HepG2 (cell line): ENCODE results near the gene TPI1. TPM values are rescaled to one million over a fixed set of nuclear protein-coding genes. Genes with fewer than 3 reads are reported as not detected.
A peak's percentile ranks its signal among the peaks of the same experiment; 100 is the strongest.

Source experiments
- CHCHD3 ChIP-seq: sonication (generic); formaldehyde crosslinking; IDR thresholded peaks from 2 replicates; pipeline ENCODE4 v1.8.0; 2022; ENCODE audit warnings: mild to moderate bottlenecking, missing genetic modification reagents, moderate library complexity
- DDIT3 ChIP-seq: sonication (generic); formaldehyde crosslinking; IDR thresholded peaks from 2 replicates; pipeline ENCODE4 v1.4.0; 2020; ENCODE audit warnings: mild to moderate bottlenecking, missing genetic modification reagents
- EED ChIP-seq: sonication (generic); formaldehyde crosslinking; IDR thresholded peaks from 2 replicates; pipeline ENCODE4 v1.5.0; 2020; ENCODE audit warnings: mild to moderate bottlenecking, missing genetic modification reagents
- KAT2B ChIP-seq: fragments of 150-350 bp; IDR thresholded peaks from 2 replicates; pipeline ENCODE4 v1.6.1; 2014; ENCODE audit warnings: low read depth, low read length, borderline replicate concordance
- KDM6A ChIP-seq: IDR thresholded peaks from 2 replicates; pipeline ENCODE4 v1.6.1; 2016; ENCODE audit warnings: low read depth
- NCOR1 ChIP-seq: fragments of 200-600 bp; sonication (generic); IDR thresholded peaks from 2 replicates; pipeline ENCODE4 v1.7.0; 2017; ENCODE audit warnings: antibody characterized with exemption, low read length, borderline replicate concordance
- ONECUT2 ChIP-seq: sonication (generic); formaldehyde crosslinking; IDR thresholded peaks from 2 replicates; pipeline ENCODE4 v1.4.0; 2020; ENCODE audit warnings: missing genetic modification reagents
- PREB ChIP-seq: sonication (generic); formaldehyde crosslinking; IDR thresholded peaks from 2 replicates; pipeline ENCODE4 v1.4.0; 2020; ENCODE audit warnings: missing genetic modification reagents
- PRPF4 ChIP-seq: fragments of 200-400 bp; formaldehyde crosslinking; IDR thresholded peaks from 2 replicates; pipeline ENCODE4 v1.6.1; 2016; ENCODE audit warnings: low read length, low read depth; ENCODE audit not compliant: poor library complexity, severe bottlenecking
- REL ChIP-seq: sonication (generic); formaldehyde crosslinking; conservative IDR thresholded peaks from 2 replicates; pipeline ENCODE4 v1.8.0; 2022; ENCODE audit warnings: mild to moderate bottlenecking, missing genetic modification reagents, moderate library complexity
- SALL2 ChIP-seq: sonication (generic); formaldehyde crosslinking; IDR thresholded peaks from 2 replicates; pipeline ENCODE4 v1.8.1; 2023; ENCODE audit warnings: mild to moderate bottlenecking, missing genetic modification reagents, inconsistent platforms
- SCMH1 ChIP-seq: sonication (generic); formaldehyde crosslinking; IDR thresholded peaks from 2 replicates; pipeline ENCODE4 v1.9.0; 2021; ENCODE audit warnings: missing genetic modification reagents, mild to moderate bottlenecking, borderline replicate concordance
- SIX1 ChIP-seq: sonication (generic); formaldehyde crosslinking; IDR thresholded peaks from 2 replicates; pipeline ENCODE4 v1.4.0; 2020; ENCODE audit warnings: missing genetic modification reagents, borderline replicate concordance
- TCF12 ChIP-seq, 2 experiments: fragments of 450-650 bp in 1 of 2; sonication (generic) in 1 of 2; formaldehyde crosslinking in 1 of 2; IDR thresholded peaks; 2 replicates each; pipeline versions ENCODE4 v1.6.1 to v1.8.0; 2017 to 2022; ENCODE audit warnings: antibody characterized with exemption in 1 of 2, mild to moderate bottlenecking in 1 of 2, missing genetic modification reagents in 1 of 2, moderate library complexity in 1 of 2
- THYN1 ChIP-seq: sonication (generic); formaldehyde crosslinking; IDR thresholded peaks from 2 replicates; pipeline ENCODE4 v1.8.1; 2023; ENCODE audit warnings: low read depth, mild to moderate bottlenecking, moderate library complexity, missing genetic modification reagents, borderline replicate concordance
- TRIM22 ChIP-seq: fragments of 450-650 bp; IDR thresholded peaks from 2 replicates; pipeline ENCODE4 v1.6.1; 2017
- ZNF121 ChIP-seq: sonication (generic); formaldehyde crosslinking; IDR thresholded peaks from 2 replicates; pipeline ENCODE4 v1.5.0; 2020; ENCODE audit warnings: mild to moderate bottlenecking, missing genetic modification reagents
- ZNF292 ChIP-seq: sonication (generic); formaldehyde crosslinking; IDR thresholded peaks from 2 replicates; pipeline ENCODE4 v1.8.1; 2022; ENCODE audit warnings: mild to moderate bottlenecking, low read depth, missing genetic modification reagents, borderline replicate concordance
- ZNF574 ChIP-seq: sonication (generic); formaldehyde crosslinking; IDR thresholded peaks from 2 replicates; pipeline ENCODE4 v1.4.0; 2020; ENCODE audit warnings: missing genetic modification reagents
- ZNF691 ChIP-seq: sonication (generic); formaldehyde crosslinking; IDR thresholded peaks from 2 replicates; pipeline ENCODE4 v1.4.0; 2020; ENCODE audit warnings: missing genetic modification reagents, low read depth, mild to moderate bottlenecking, borderline replicate concordance
- ZNF768 ChIP-seq: sonication (generic); formaldehyde crosslinking; IDR thresholded peaks from 2 replicates; pipeline ENCODE4 v1.4.0; 2020; ENCODE audit warnings: missing genetic modification reagents
- ZNF878 ChIP-seq: sonication (generic); formaldehyde crosslinking; IDR thresholded peaks from 2 replicates; pipeline ENCODE4 v1.8.1; 2023; ENCODE audit warnings: mild to moderate bottlenecking, missing genetic modification reagents, moderate library complexity
- ZSCAN20 ChIP-seq: sonication (generic); formaldehyde crosslinking; IDR thresholded peaks from 2 replicates; pipeline ENCODE4 v1.4.0; 2020; ENCODE audit warnings: missing genetic modification reagents, mild to moderate bottlenecking, borderline replicate concordance
- polyA plus RNA-seq, 8 experiments: library from polyadenylated mRNA; depleted of rRNA in 3 of 8; stranded (reverse) in 7 of 8; unstranded in 1 of 8; fragments of >200 nt; fragmentation: Illumina TruSeq in 4 of 8; extraction: Trizol in 4 of 8; gene quantifications; 2 replicates each; pipeline versions ENCODE4 v1.2.1 to v1.2.3, GENCODE V29; 2011 to 2016; ENCODE audit warnings: low read depth in 4 of 8, missing spikeins in 1 of 8, mixed read lengths in 1 of 8; ENCODE audit not compliant: insufficient read depth in 1 of 8
- total RNA-seq, 5 experiments: library from RNA; depleted of rRNA; stranded (reverse); fragments of >200 nt; fragmentation: Illumina TruSeq; extraction: Trizol; gene quantifications; 2 replicates each; pipeline ENCODE4 v1.2.3, GENCODE V29; 2016; ENCODE audit warnings: low read depth in 1 of 5

The TPI1 gene
- total and polyA plus RNA-seq, 2 of the 13 experiments (the other 11 are each of a cell fraction or from before 2014, with no cell fraction given): 945 to 2,535 TPM

GRCh38 chr12:6851153-6851920 is 16.0 kb upstream of the TPI1 start, which contains the start of gene CDCA3 (continued):
- TF ChIP-seq KAT2B (no peak), TRIM22 (no peak), DDIT3 (CRISPR knock-in tag) (no peak), EED (no peak), ZNF691 (CRISPR knock-in tag) (no peak), ZNF768 (CRISPR knock-in tag) (no peak), ZNF292 (no peak), ZNF878 (CRISPR knock-in tag) (0 out of 2 replicates have a peak, but pooled peaks have one; percentile 73), ZSCAN20 (CRISPR knock-in tag) (no peak; the same call in 1 of the 2 replicates), ONECUT2 (no peak), PREB (CRISPR knock-in tag) (no peak), THYN1 (CRISPR knock-in tag) (no peak), TCF12 (IDR thresholded peaks at IDR 0.05) (no peak), TCF12 (CRISPR knock-in tag; IDR thresholded peaks at IDR 0.05) (no peak), SIX1 (CRISPR knock-in tag) (no peak), SALL2 (CRISPR knock-in tag) (no peak; the same call in 1 of the 2 replicates), CHCHD3 (0 out of 2 replicates have a peak, but pooled peaks have one; percentile 42), ZNF574 (CRISPR knock-in tag) (no peak), KDM6A (CRISPR knock-in tag) (no peak), PRPF4 (no peak), REL (CRISPR knock-in tag) (peak; percentile 47; the same call in 1 of the 2 replicates), ZNF121 (CRISPR knock-in tag) (no peak), SCMH1 (CRISPR knock-in tag) (no peak), NCOR1 (no peak; the same call in 1 of the 2 replicates)
